Mesenchymal stem cell (in vitro differentiated cells and primary cell): ENCODE data around the gene EFCAB11.

Source experiments
- DNase-seq: peaks from one replicate; pipeline ENCODE4 v3.0.0-alpha.2; 2013
- H2AFZ ChIP-seq: one replicate; pipeline ENCODE4 v1.6.1; 2013; ENCODE audit warnings: low read depth, mild to moderate bottlenecking, control low read depth, inconsistent platforms, low read length, moderate library complexity
- H2AK5ac ChIP-seq: 2 replicates; pipeline ENCODE4 v1.6.1; 2013; ENCODE audit warnings: low read length, moderate library complexity, mild to moderate bottlenecking, inconsistent platforms; ENCODE audit not compliant: severe bottlenecking
- H2BK120ac ChIP-seq: one replicate; pipeline ENCODE4 v1.6.1; 2013; ENCODE audit warnings: low read depth, mild to moderate bottlenecking, inconsistent platforms, low read length, moderate library complexity
- H2BK12ac ChIP-seq, 2 experiments: one replicate each; pipeline ENCODE4 v1.6.1; 2013; ENCODE audit warnings: inconsistent platforms in 2 of 2, low read length in 2 of 2, mild to moderate bottlenecking in 2 of 2, moderate library complexity in 2 of 2, control low read depth in 1 of 2
- H2BK15ac ChIP-seq: one replicate; pipeline ENCODE4 v1.6.1; 2013; ENCODE audit warnings: mild to moderate bottlenecking, low read depth, inconsistent platforms; ENCODE audit not compliant: poor library complexity, severe bottlenecking
- H2BK5ac ChIP-seq: 2 replicates; pipeline ENCODE4 v1.6.1; 2013; ENCODE audit warnings: low read depth, mild to moderate bottlenecking, low read length, control low read depth, inconsistent platforms; ENCODE audit not compliant: poor library complexity, severe bottlenecking
- H3K14ac ChIP-seq, 2 experiments: one replicate each; pipeline ENCODE4 v1.6.1; 2013; ENCODE audit warnings: inconsistent platforms in 2 of 2, low read length in 2 of 2, control low read depth in 1 of 2, mild to moderate bottlenecking in 1 of 2, moderate library complexity in 1 of 2
- H3K18ac ChIP-seq, 2 experiments: one replicate each; pipeline ENCODE4 v1.6.1; 2013; ENCODE audit warnings: inconsistent platforms in 2 of 2, low read length in 2 of 2, control low read depth in 1 of 2, low read depth in 1 of 2, mild to moderate bottlenecking in 1 of 2
- H3K23ac ChIP-seq, 2 experiments: one replicate each; pipeline ENCODE4 v1.6.1; 2013; ENCODE audit warnings: inconsistent platforms in 2 of 2, low read length in 2 of 2, mild to moderate bottlenecking in 2 of 2, moderate library complexity in 2 of 2, control low read depth in 1 of 2
- H3K27ac ChIP-seq: 2 replicates; pipeline ENCODE4 v1.5.1; 2013; ENCODE audit warnings: mild to moderate bottlenecking, moderate library complexity, low read length, control low read depth, inconsistent platforms; ENCODE audit not compliant: poor library complexity, severe bottlenecking
- H3K27me3 ChIP-seq, 2 experiments: 2 replicates each; pipeline versions ENCODE4 v1.6.1 to v1.7.0; 2013; ENCODE audit warnings: low read length in 2 of 2, mild to moderate bottlenecking in 2 of 2, moderate library complexity in 2 of 2, control low read depth in 1 of 2, inconsistent platforms in 1 of 2; ENCODE audit not compliant: control insufficient read depth in 1 of 2, insufficient read depth in 1 of 2
- H3K36me3 ChIP-seq, 2 experiments: 2 replicates each; pipeline versions ENCODE4 v1.6.1 to v1.7.0; 2013; ENCODE audit warnings: low read length in 2 of 2, control low read depth in 1 of 2, inconsistent platforms in 1 of 2, low read depth in 1 of 2, mild to moderate bottlenecking in 1 of 2; ENCODE audit not compliant: insufficient read depth in 2 of 2, control insufficient read depth in 1 of 2
- H3K4ac ChIP-seq, 2 experiments: one replicate each; pipeline ENCODE4 v1.6.1; 2013; ENCODE audit warnings: inconsistent platforms in 2 of 2, low read length in 2 of 2, mild to moderate bottlenecking in 2 of 2, moderate library complexity in 2 of 2, control low read depth in 1 of 2, low read depth in 1 of 2
- H3K4me1 ChIP-seq: 2 replicates; pipeline ENCODE4 v1.6.1; 2013; ENCODE audit warnings: low read depth, low read length, control low read depth; ENCODE audit not compliant: control insufficient read depth, insufficient read depth
- H3K4me2 ChIP-seq: 2 replicates; pipeline ENCODE4 v1.6.1; 2013; ENCODE audit warnings: low read length, mild to moderate bottlenecking, inconsistent platforms; ENCODE audit not compliant: poor library complexity, severe bottlenecking
- H3K4me3 ChIP-seq, 2 experiments: 2 replicates each; pipeline versions ENCODE4 v1.5.1 to v1.7.0; 2013; ENCODE audit warnings: low read length in 2 of 2, mild to moderate bottlenecking in 2 of 2, control low read depth in 1 of 2, low read depth in 1 of 2; ENCODE audit not compliant: insufficient read depth in 1 of 2
- H3K79me1 ChIP-seq: replicated peaks from 2 replicates; pipeline ENCODE4 v1.6.1; 2013; ENCODE audit warnings: mild to moderate bottlenecking, control low read depth, low read length, inconsistent platforms; ENCODE audit not compliant: poor library complexity, severe bottlenecking
- H3K9ac ChIP-seq: 2 replicates; pipeline ENCODE4 v1.7.0; 2013; ENCODE audit warnings: mild to moderate bottlenecking, low read length, moderate library complexity
- H3K9me3 ChIP-seq: 2 replicates; pipeline ENCODE4 v1.7.0; 2013; ENCODE audit warnings: mild to moderate bottlenecking, low read length; ENCODE audit not compliant: control insufficient read depth
- H4K8ac ChIP-seq: one replicate; pipeline ENCODE4 v1.6.1; 2013; ENCODE audit warnings: inconsistent platforms, mild to moderate bottlenecking, low read length, moderate library complexity
- H4K91ac ChIP-seq: one replicate; pipeline ENCODE4 v1.6.1; 2013; ENCODE audit warnings: mild to moderate bottlenecking, low read length, inconsistent platforms
- WGBS: methylation state at CpG from one replicate; pipeline ENCODE4 v1.1.7; 2013; ENCODE audit warnings: mixed read lengths; 5-methylcytosine and 5-hydroxymethylcytosine counted together

Gene EFCAB11

DNA sequence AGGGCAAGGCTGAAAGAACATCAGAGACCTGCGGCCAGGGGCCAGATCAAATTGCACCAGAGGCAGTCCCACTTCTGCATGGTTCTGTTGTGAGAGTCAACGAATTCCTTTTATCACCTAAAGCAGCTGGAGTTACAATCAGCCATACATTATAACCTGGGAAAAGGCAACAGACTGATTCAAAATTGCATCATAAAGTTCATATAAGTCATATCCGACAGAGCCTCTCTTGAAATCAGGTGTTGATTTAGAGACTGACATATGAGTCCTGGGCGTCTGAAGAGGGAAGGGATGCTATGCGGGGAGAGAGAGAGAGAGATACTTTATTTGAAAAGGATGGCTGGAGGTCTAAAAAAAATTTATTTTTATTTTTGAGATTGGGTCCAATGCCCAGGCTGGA, 89.4 kb downstream of the EFCAB11 start:
- H3K9ac ChIP-seq: no peak overlapping the region
- no peak overlapping the region for H2BK120ac ChIP-seq
- no peak overlapping the region for H2AK5ac ChIP-seq
- H3K18ac ChIP-seq: no peak overlapping the region
- no peak overlapping the region for H3K14ac ChIP-seq
- no peak overlapping the region for H3K4me2 ChIP-seq
- WGBS: 95% methylated on average over 5 of the region's 5 CpGs
- H4K8ac ChIP-seq: no peak overlapping the region
- H3K79me1 ChIP-seq: no peaks in the 10 kb centered on the region
- H3K9me3 ChIP-seq: no peaks in the 10 kb centered on the region
- no peak overlapping the region for H2BK15ac ChIP-seq
- H4K91ac ChIP-seq: no peak overlapping the region
- H3K4me3 ChIP-seq: no peak overlapping the region
- no peaks in the 10 kb centered on the region for H3K27me3 ChIP-seq
- no peak overlapping the region for H3K27ac ChIP-seq
- H2AFZ ChIP-seq: no peak overlapping the region
- H2BK5ac ChIP-seq: no peak overlapping the region
- DNase-seq: no peak
- no peak overlapping the region for H3K4ac ChIP-seq
- H3K36me3 ChIP-seq: no peaks in the 10 kb centered on the region
- H3K23ac ChIP-seq: no peak overlapping the region
- H3K4me1 ChIP-seq: peaks cover 1% of the 10 kb centered on the region
- H2BK12ac ChIP-seq: no peak overlapping the region

DNA sequence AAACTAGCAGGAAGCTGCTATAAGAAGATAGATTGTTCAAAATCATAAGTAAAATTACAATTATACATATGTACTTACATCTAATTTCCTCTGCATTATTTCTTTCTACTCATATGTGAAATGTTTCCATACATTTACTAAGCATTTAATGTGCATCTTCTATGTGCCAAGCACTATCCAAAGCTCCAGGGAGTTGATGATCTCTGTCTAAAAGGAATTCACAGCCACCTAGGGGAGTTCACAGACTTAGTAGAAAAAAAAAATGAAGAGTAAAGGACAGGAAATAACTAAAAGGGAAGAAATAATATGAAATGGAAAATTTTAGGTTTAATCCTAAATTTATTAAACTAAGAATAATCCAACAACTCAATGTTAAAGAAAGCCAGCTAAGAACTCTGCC, 91.7 kb downstream of the EFCAB11 start:
- Histone ChIP-seq H3K14ac (no peak overlapping the region), H3K27ac (no peak overlapping the region), H3K18ac (no peak overlapping the region), H4K8ac (no peak overlapping the region), H3K9me3 (no peaks in the 10 kb centered on the region), H3K27me3 (no peaks in the 10 kb centered on the region), H3K36me3 (no peaks in the 10 kb centered on the region), H3K79me1 (no peaks in the 10 kb centered on the region), H3K9ac (no peak overlapping the region), H3K23ac (no peak overlapping the region), H2BK5ac (no peak overlapping the region), H3K4me2 (no peak overlapping the region), H2AK5ac (no peak overlapping the region), H2BK15ac (no peak overlapping the region), H3K4ac (no peak overlapping the region), H2BK120ac (no peak overlapping the region), H3K4me3 (no peak overlapping the region), H4K91ac (no peak overlapping the region), H3K4me1 (peaks cover 1% of the 10 kb centered on the region), H2AFZ (no peak overlapping the region), H2BK12ac (no peak overlapping the region)
- DNase-seq: no peak

DNA sequence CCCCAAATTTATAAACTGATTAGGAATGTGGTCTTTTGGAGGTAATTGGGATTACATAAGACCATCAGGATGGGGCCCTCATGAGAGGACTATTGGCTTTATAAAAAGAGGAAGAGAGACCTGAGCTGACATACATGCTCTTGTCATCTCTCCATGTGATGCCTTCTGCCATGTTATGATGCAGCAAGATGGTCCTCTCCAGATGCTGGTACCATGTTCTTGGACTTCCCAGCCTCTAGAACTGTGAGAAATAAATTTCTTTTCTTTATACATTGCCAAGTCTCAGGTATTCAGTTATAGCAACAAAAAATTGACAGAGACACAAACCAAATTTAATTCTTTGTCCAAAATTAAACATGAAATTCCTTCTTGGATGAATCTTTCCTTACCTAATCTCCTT, 92.9 kb downstream of the EFCAB11 start:
- Histone ChIP-seq H3K79me1 (no peaks in the 10 kb centered on the region), H2BK120ac (no peak overlapping the region), H3K4me1 (peaks cover 1% of the 10 kb centered on the region), H3K9me3 (no peaks in the 10 kb centered on the region), H2AK5ac (no peak overlapping the region), H2BK12ac (no peak overlapping the region), H3K27me3 (no peaks in the 10 kb centered on the region), H3K4me2 (no peak overlapping the region), H3K14ac (no peak overlapping the region), H3K27ac (no peak overlapping the region), H2BK15ac (no peak overlapping the region), H2BK5ac (no peak overlapping the region), H3K9ac (no peak overlapping the region), H3K18ac (no peak overlapping the region), H2AFZ (no peak overlapping the region), H4K91ac (no peak overlapping the region), H4K8ac (no peak overlapping the region), H3K36me3 (no peaks in the 10 kb centered on the region), H3K4ac (no peak overlapping the region), H3K4me3 (no peak overlapping the region), H3K23ac (no peak overlapping the region)
- DNase-seq: no peak

DNA sequence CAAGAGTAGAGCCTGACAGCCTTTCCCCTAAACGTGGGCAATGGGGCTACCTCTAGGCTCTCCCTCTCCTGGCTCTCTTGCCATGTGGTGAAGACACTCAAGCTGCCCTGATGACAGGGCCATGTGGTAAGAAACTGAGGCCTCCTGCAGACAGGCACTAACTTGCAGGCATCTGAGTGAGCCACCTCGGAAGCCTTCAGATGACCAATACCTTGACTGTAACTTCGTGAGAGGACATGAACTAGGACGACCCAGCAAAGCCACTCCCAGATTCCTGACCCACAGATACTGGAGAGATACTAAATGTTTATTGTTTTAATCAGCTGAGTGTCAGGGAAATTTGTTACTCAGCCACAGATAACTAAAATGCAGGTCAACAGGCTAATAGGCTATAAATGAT, 96.4 kb downstream of the EFCAB11 start:
- WGBS: 76% methylated on average over 4 of the region's 4 CpGs

More for the DNA sequence above, 96.4 kb downstream of the EFCAB11 start:
- Histone ChIP-seq H3K27ac (no peak overlapping the region), H3K9me3 (no peaks in the 10 kb centered on the region), H3K79me1 (no peaks in the 10 kb centered on the region), H4K91ac (no peak overlapping the region), H2BK5ac (no peak overlapping the region), H2BK12ac (no peak overlapping the region), H4K8ac (no peak overlapping the region), H3K4ac (no peak overlapping the region), H3K18ac (no peak overlapping the region), H2BK15ac (no peak overlapping the region), H2AK5ac (no peak overlapping the region), H3K4me2 (no peak overlapping the region), H2BK120ac (no peak overlapping the region), H3K23ac (no peak overlapping the region), H3K27me3 (no peaks in the 10 kb centered on the region), H3K4me1 (no peaks in the 10 kb centered on the region), H2AFZ (no peak overlapping the region), H3K14ac (no peak overlapping the region), H3K9ac (no peak overlapping the region), H3K4me3 (no peak overlapping the region), H3K36me3 (no peaks in the 10 kb centered on the region)
- no peak for DNase-seq
